Activated gamma-delta T cell (primary cell): ENCODE results near the gene TCEA3.
A peak's percentile ranks its signal among the peaks of the same experiment; 100 is the strongest.

Source experiments
- DNase-seq: peaks from one replicate; lab custom pipeline; 2025; lab: John Stamatoyannopoulos, UW

TCEA3 gene

GRCh38 chr1:23367791-23368561 lies 56.6 kb downstream of the TCEA3 start:
- peak; percentile 88 for DNase-seq

GRCh38 chr1:23367451-23367790 lies 57.1 kb downstream of the TCEA3 start:
- DNase-seq: no peak

- no peak for DNase-seq
Measured at GRCh38 chr1:23366598-23366997, 58.0 kb downstream of the TCEA3 start.

- DNase-seq: no peak
Measured at GRCh38 chr1:23366146-23366545, 58.4 kb downstream of the TCEA3 start.

- DNase-seq: no peak
Measured at GRCh38 chr1:23362218-23362713, 62.3 kb downstream of the TCEA3 start.

- no peak for DNase-seq
Measured at GRCh38 chr1:23358310-23358875, 66.2 kb downstream of the TCEA3 start.

- no peak for DNase-seq
Measured at GRCh38 chr1:23357138-23357908, 67.2 kb downstream of the TCEA3 start.

- DNase-seq: no peak
Measured at GRCh38 chr1:23356471-23357137, 67.9 kb downstream of the TCEA3 start.

- no peak for DNase-seq
Measured at GRCh38 chr1:23354245-23354644, 70.3 kb downstream of the TCEA3 start.

GRCh38 chr1:23352096-23352695 lies 72.4 kb downstream of the TCEA3 start:
- DNase-seq: no peak

- no peak for DNase-seq
Measured at GRCh38 chr1:23345920-23346319, 78.6 kb downstream of the TCEA3 start.

GRCh38 chr1:23344987-23345472 lies 79.5 kb downstream of the TCEA3 start:
- DNase-seq: no peak

- DNase-seq: peak; percentile 92
Measured at GRCh38 chr1:23344111-23344986, 80.2 kb downstream of the TCEA3 start, which contains the start of gene HNRNPR. Gene HNRNPR (minus strand): TSS chr1:23344284. CDS start chr1:23341008, 3,276 bp downstream.

- peak; percentile 30 for DNase-seq
Measured at GRCh38 chr1:23343221-23344110, 81.1 kb downstream of the TCEA3 start.

GRCh38 chr1:23341931-23342692 lies 82.4 kb downstream of the TCEA3 start:
- no peak for DNase-seq

- DNase-seq: no peak
Measured at GRCh38 chr1:23339632-23340031, 84.9 kb downstream of the TCEA3 start.

- DNase-seq: no peak
Measured at GRCh38 chr1:23337869-23338268, 86.7 kb downstream of the TCEA3 start.

- no peak for DNase-seq
Measured at GRCh38 chr1:23331713-23332112, 92.8 kb downstream of the TCEA3 start.
